ENCODE data around the gene ARL8B. TPM values are rescaled to one million over a fixed set of nuclear protein-coding genes. Genes with fewer than 3 reads are reported as not detected.
"Not testable (repeated sequence)": the region's sequence is repeated elsewhere in the genome, so short reads cannot be mapped to it uniquely, and the experiment has no call there.

The ARL8B gene
- total and polyA plus RNA-seq, 8 donors = 60.3 to 93.9 (median 70.2) TPM

GRCh38 chr3:5096336-5097008 is 25.6 kb upstream of the ARL8B start:
- TF ChIP-seq, protein P1, sequence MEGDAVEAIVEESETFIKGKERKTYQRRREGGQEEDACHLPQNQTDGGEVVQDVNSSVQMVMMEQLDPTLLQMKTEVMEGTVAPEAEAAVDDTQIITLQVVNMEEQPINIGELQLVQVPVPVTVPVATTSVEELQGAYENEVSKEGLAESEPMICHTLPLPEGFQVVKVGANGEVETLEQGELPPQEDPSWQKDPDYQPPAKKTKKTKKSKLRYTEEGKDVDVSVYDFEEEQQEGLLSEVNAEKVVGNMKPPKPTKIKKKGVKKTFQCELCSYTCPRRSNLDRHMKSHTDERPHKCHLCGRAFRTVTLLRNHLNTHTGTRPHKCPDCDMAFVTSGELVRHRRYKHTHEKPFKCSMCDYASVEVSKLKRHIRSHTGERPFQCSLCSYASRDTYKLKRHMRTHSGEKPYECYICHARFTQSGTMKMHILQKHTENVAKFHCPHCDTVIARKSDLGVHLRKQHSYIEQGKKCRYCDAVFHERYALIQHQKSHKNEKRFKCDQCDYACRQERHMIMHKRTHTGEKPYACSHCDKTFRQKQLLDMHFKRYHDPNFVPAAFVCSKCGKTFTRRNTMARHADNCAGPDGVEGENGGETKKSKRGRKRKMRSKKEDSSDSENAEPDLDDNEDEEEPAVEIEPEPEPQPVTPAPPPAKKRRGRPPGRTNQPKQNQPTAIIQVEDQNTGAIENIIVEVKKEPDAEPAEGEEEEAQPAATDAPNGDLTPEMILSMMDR (IDR thresholded peaks at IDR 0.05) = no peak
- Histone ChIP-seq H3K27me3 (peaks cover 0 to 17% of the 10 kb centered on the region in 2 donors), H3K4me3 (no peak overlapping the region), H3K27ac (no peak overlapping the region), H3K9me3 (no peaks in the 10 kb centered on the region), H3K36me3 (no peaks in the 10 kb centered on the region), H3K4me1 (peaks cover 0 to 11% of the 10 kb centered on the region in 2 donors)
- ATAC-seq = no peak
- DNase-seq = peak in 2 of 4 donors; percentile 53 to 67
- intact Hi-C loops (cut with DNase I) = no loop called here

- Histone ChIP-seq H3K27ac (no peak overlapping the region), H3K4me3 (no peak overlapping the region), H3K36me3 (no peaks in the 10 kb centered on the region), H3K9me3 (no peaks in the 10 kb centered on the region), H3K4me1 (peaks cover 0 to 7% of the 10 kb centered on the region in 2 donors), H3K27me3 (peaks cover 0 to 17% of the 10 kb centered on the region in 2 donors)
- ATAC-seq (no peak), DNase-seq (no peak)
- TF ChIP-seq, protein P1 (IDR thresholded peaks at IDR 0.05) = no peak
- intact Hi-C loops (cut with DNase I) = no loop called here
Measured at GRCh38 chr3:5098346-5098745, 23.7 kb upstream of the ARL8B start.

- Histone ChIP-seq H3K36me3 (no peaks in the 10 kb centered on the region), H3K9me3 (no peaks in the 10 kb centered on the region), H3K4me1 (no peaks in the 10 kb centered on the region), H3K27me3 (no peaks in the 10 kb centered on the region), H3K27ac (no peak overlapping the region), H3K4me3 (no peak overlapping the region)
- intact Hi-C loops (cut with DNase I) = no loop called here
- DNase-seq (no peak), ATAC-seq (no peak)
- TF ChIP-seq, protein P1 (IDR thresholded peaks at IDR 0.05) = no peak
Measured at GRCh38 chr3:5102532-5102931, 19.6 kb upstream of the ARL8B start.

- Histone ChIP-seq H3K36me3 (no peaks in the 10 kb centered on the region), H3K27ac (no peak overlapping the region), H3K4me3 (no peak overlapping the region), H3K9me3 (no peaks in the 10 kb centered on the region), H3K4me1 (no peaks in the 10 kb centered on the region), H3K27me3 (no peaks in the 10 kb centered on the region)
- intact Hi-C loops (cut with DNase I) = no loop called here
- DNase-seq = no peak
- TF ChIP-seq, protein P1 (IDR thresholded peaks at IDR 0.05) = no peak
- no peak for ATAC-seq
Measured at GRCh38 chr3:5103743-5104142, 18.3 kb upstream of the ARL8B start.

- DNase-seq (no peak), ATAC-seq (no peak)
- no peaks in the 10 kb centered on the region for H3K4me1 ChIP-seq
- no peaks in the 10 kb centered on the region for H3K36me3 ChIP-seq
- H3K4me3 ChIP-seq = no peak overlapping the region
- no peaks in the 10 kb centered on the region for H3K9me3 ChIP-seq
- TF ChIP-seq, protein P1 (IDR thresholded peaks at IDR 0.05) = no peak
- intact Hi-C loops (cut with DNase I) = no loop called here
- H3K27me3 ChIP-seq = no peaks in the 10 kb centered on the region
- no peak overlapping the region for H3K27ac ChIP-seq
Measured at GRCh38 chr3:5105050-5105449, 17.0 kb upstream of the ARL8B start.

GRCh38 chr3:5106371-5106770 is 15.7 kb upstream of the ARL8B start:
- intact Hi-C loops (cut with DNase I); H3K4me1 ChIP-seq; H3K9me3 ChIP-seq; H3K27me3 ChIP-seq; H3K27ac ChIP-seq; DNase-seq; ATAC-seq; H3K4me3 ChIP-seq; H3K36me3 ChIP-seq: not testable (repeated sequence)

GRCh38 chr3:5106933-5107334 is 15.2 kb upstream of the ARL8B start:
- DNase-seq; intact Hi-C loops (cut with DNase I); ATAC-seq; H3K27me3 ChIP-seq; H3K36me3 ChIP-seq; H3K4me3 ChIP-seq; H3K27ac ChIP-seq; H3K9me3 ChIP-seq; H3K4me1 ChIP-seq: not testable (repeated sequence)
